Measurements from ENCODE around the gene AFF3.

AFF3 gene

GRCh38 chr2:99821572-99821971, 320.8 kb downstream of the AFF3 start:
- DNase-seq (ENCODE audit: low spot score) = no peak

- no peak for DNase-seq (ENCODE audit: low spot score)
These were observed 321.4 kb downstream of the AFF3 start for GRCh38 chr2:99821039-99821438.

GRCh38 chr2:99819766-99820165, 322.6 kb downstream of the AFF3 start:
- no peak for DNase-seq (ENCODE audit: low spot score)

GRCh38 chr2:99818842-99819241, 323.5 kb downstream of the AFF3 start:
- DNase-seq (ENCODE audit: low spot score) = no peak

- DNase-seq (ENCODE audit: low spot score) = no peak
These were observed 325.5 kb downstream of the AFF3 start for GRCh38 chr2:99816908-99817307.

GRCh38 chr2:99812426-99812825, 330.0 kb downstream of the AFF3 start:
- DNase-seq (ENCODE audit: low spot score) = no peak

GRCh38 chr2:99811544-99811943, 330.8 kb downstream of the AFF3 start:
- DNase-seq (ENCODE audit: low spot score) = no peak

- DNase-seq (ENCODE audit: low spot score) = no peak
These were observed 332.2 kb downstream of the AFF3 start for GRCh38 chr2:99810225-99810624.

- no peak for DNase-seq (ENCODE audit: low spot score)
These were observed 333.0 kb downstream of the AFF3 start for GRCh38 chr2:99809259-99809900.

- DNase-seq (ENCODE audit: low spot score) = no peak
These were observed 333.8 kb downstream of the AFF3 start for GRCh38 chr2:99808361-99809200.

GRCh38 chr2:99806758-99807157, 335.6 kb downstream of the AFF3 start:
- no peak for DNase-seq (ENCODE audit: low spot score)

- DNase-seq (ENCODE audit: low spot score) = no peak
These were observed 336.4 kb downstream of the AFF3 start for GRCh38 chr2:99805930-99806476.

- no peak for DNase-seq (ENCODE audit: low spot score)
These were observed 338.5 kb downstream of the AFF3 start for GRCh38 chr2:99803846-99804245.

GRCh38 chr2:99802734-99803133, 339.7 kb downstream of the AFF3 start:
- no peak for DNase-seq (ENCODE audit: low spot score)

- no peak for DNase-seq (ENCODE audit: low spot score)
These were observed 341.0 kb downstream of the AFF3 start for GRCh38 chr2:99801327-99801901.

GRCh38 chr2:99797475-99797874, 344.9 kb downstream of the AFF3 start:
- no peak for DNase-seq (ENCODE audit: low spot score)

- no peak for DNase-seq (ENCODE audit: low spot score)
These were observed 348.0 kb downstream of the AFF3 start for GRCh38 chr2:99794414-99794813.

- no peak for DNase-seq (ENCODE audit: low spot score)
These were observed 349.4 kb downstream of the AFF3 start for GRCh38 chr2:99793022-99793421.

GRCh38 chr2:99789849-99790248, 352.5 kb downstream of the AFF3 start:
- DNase-seq (ENCODE audit: low spot score) = no peak

- DNase-seq (ENCODE audit: low spot score) = no peak
These were observed 354.5 kb downstream of the AFF3 start for GRCh38 chr2:99787769-99788382.

- DNase-seq (ENCODE audit: low spot score) = no peak
These were observed 355.6 kb downstream of the AFF3 start for GRCh38 chr2:99786636-99787390.

- DNase-seq (ENCODE audit: low spot score) = no peak
These were observed 357.4 kb downstream of the AFF3 start for GRCh38 chr2:99784946-99785345.

All from HuH-7 (cell line).